ENCODE measurements around the gene TRPM5. TPM values are rescaled to one million over a fixed set of nuclear protein-coding genes. Genes with fewer than 3 reads are reported as not detected.

TRPM5 gene
- total RNA-seq, 4 donors from 2014 or later = 0.21 TPM; not detected in 3

DNA sequence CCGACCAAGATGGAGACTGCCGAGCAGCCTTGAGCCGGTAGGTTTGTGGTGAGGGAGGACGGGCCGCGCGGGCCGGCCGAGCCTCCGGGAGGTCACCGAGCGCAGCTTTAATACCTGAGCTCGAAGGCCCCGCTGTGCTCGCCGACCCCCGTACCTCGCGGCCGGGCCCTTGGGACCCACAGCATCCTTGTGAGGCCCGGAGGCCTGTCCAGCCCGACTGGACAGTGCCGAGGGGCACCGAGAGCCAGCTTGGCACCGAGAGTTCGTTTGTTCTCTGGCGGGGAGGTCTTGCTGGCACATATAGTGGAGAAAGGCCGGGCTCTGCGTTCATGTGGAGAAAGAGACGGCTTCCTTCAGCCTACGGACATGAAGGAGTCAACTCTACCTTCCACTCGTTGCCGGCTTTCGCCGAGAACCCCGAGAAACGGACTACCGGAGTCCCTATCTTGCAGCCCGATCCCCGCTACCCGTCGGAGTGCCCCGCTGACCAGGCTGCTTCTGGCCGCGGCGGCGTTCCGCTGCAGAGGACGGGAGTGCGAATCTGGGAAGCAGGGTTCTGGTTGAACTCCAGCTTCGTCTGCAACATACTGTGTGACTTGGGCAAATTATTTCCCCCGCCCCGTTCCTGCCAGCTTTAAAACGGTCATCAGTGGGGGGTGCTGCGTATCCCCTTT, 43.4 kb downstream of the TRPM5 start:
- TF ChIP-seq, protein P1, sequence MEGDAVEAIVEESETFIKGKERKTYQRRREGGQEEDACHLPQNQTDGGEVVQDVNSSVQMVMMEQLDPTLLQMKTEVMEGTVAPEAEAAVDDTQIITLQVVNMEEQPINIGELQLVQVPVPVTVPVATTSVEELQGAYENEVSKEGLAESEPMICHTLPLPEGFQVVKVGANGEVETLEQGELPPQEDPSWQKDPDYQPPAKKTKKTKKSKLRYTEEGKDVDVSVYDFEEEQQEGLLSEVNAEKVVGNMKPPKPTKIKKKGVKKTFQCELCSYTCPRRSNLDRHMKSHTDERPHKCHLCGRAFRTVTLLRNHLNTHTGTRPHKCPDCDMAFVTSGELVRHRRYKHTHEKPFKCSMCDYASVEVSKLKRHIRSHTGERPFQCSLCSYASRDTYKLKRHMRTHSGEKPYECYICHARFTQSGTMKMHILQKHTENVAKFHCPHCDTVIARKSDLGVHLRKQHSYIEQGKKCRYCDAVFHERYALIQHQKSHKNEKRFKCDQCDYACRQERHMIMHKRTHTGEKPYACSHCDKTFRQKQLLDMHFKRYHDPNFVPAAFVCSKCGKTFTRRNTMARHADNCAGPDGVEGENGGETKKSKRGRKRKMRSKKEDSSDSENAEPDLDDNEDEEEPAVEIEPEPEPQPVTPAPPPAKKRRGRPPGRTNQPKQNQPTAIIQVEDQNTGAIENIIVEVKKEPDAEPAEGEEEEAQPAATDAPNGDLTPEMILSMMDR (IDR thresholded peaks at IDR 0.05) = no peak
- TF ChIP-seq POLR2A (IDR thresholded peaks at IDR 0.05) = peak in 1 of 2 donors; percentile 42
- no peaks in the 10 kb centered on the region for H3K27me3 ChIP-seq
- no peaks in the 10 kb centered on the region for H3K9me3 ChIP-seq
- H3K4me1 ChIP-seq = peaks cover 7 to 16% of the 10 kb centered on the region in 2 donors
- H3K36me3 ChIP-seq = no peaks in the 10 kb centered on the region
- intact Hi-C loops (cut with DNase I; ENCODE audit: low total_unique reads) = loop anchor here (5.0 kb wide), 1 partner anchor 94 kb away; no protein-coding TSS in a partner anchor
- no peak for DNase-seq
- peak overlapping the region; percentile 85 to 99 for H3K4me3 ChIP-seq
- H3K27ac ChIP-seq = peak overlapping the region; percentile 91 to 96

DNA sequence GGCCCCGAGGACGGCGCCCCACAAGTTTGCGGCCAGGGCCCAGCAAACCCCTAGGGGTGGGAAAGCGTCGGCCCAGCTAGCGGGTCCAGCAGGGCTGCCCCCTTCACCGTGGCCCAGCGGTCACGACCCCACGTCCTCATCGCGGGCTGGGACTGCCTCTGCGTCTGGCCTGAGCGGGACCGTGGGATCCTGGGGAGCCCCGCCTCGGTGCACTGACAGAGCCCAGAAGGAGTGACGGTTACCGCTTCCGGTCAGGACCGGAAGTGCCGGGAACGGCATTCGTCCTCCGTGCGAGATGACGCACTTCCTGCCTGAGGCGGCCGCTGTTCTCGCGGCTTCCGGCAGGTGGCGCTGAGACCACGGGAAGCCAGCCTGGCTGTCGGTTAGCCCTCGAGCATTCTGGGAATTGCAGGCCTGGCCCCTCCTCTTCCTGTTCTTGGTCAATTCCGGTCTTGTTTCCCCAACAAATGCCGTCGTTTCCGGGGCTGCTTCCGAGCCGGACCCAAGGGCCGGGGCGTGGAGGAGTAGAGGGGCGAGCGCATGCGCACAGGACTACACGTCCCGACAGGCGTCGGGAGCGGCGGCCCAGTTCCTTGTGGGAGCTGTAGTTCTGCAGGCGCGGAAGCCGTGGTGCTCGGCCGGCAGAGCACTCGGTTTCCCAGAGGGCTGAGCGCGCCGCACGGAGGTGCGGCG, 44.1 kb downstream of the TRPM5 start, which contains the start of gene TSSC4:
TSS of gene TSSC4 (plus strand) at position 682 of the 693 bp plus-strand sequence. CDS start 1,884 bp downstream, outside the sequence.
- no peaks in the 10 kb centered on the region for H3K36me3 ChIP-seq
- peak; percentile 84 to 92 for TF ChIP-seq POLR2A (IDR thresholded peaks at IDR 0.05)
- TF ChIP-seq, protein P1 (IDR thresholded peaks at IDR 0.05) = peak; percentile 91 to 100 (median 98)
- H3K9me3 ChIP-seq = no peaks in the 10 kb centered on the region
- H3K27me3 ChIP-seq = no peaks in the 10 kb centered on the region
- peaks cover 7 to 16% of the 10 kb centered on the region in 2 donors for H3K4me1 ChIP-seq
- peak within 1 kb of the TSS; percentile 85 to 99 for H3K4me3 ChIP-seq
- H3K27ac ChIP-seq = peak within 1 kb of the TSS; percentile 96 to 97
- intact Hi-C loops (cut with DNase I; ENCODE audit: low total_unique reads) = loop anchor here (5.0 kb wide), 1 partner anchor 93 kb away; no protein-coding TSS in a partner anchor
- peak; percentile 100 for DNase-seq

DNA sequence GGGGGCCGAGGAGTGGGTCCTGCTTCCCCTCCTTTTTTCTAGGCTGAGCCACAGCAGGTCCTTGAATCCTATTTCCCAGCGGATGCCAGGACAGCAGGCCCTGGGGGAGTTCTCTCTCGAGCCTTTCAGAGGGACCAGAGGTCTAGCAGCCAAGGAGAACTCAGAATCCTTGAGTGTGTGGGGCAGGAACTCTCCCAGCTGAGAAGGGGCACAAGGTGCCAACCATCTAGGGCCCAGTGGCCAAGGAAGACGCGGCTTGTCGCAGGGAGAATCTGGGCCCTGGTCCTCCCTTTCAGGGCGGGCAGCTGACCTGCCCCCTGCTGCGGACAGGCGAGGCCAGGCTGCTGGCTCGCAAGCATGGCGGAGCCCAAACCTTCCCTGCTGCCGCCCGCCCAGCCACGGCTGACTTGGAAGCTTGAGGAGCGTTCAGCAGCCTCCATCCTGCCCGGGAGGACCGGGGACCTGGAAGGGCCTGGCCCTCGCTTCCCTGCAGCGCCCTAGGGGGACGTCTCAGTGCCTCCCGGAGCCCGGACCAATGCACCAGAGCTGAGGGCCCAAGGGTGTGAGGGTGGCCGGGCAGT, 44.7 kb downstream of the TRPM5 start:
- intact Hi-C loops (cut with DNase I; ENCODE audit: low total_unique reads) = loop anchor here (5.0 kb wide), 1 partner anchor 92 kb away; no protein-coding TSS in a partner anchor
- no peak for DNase-seq

DNA sequence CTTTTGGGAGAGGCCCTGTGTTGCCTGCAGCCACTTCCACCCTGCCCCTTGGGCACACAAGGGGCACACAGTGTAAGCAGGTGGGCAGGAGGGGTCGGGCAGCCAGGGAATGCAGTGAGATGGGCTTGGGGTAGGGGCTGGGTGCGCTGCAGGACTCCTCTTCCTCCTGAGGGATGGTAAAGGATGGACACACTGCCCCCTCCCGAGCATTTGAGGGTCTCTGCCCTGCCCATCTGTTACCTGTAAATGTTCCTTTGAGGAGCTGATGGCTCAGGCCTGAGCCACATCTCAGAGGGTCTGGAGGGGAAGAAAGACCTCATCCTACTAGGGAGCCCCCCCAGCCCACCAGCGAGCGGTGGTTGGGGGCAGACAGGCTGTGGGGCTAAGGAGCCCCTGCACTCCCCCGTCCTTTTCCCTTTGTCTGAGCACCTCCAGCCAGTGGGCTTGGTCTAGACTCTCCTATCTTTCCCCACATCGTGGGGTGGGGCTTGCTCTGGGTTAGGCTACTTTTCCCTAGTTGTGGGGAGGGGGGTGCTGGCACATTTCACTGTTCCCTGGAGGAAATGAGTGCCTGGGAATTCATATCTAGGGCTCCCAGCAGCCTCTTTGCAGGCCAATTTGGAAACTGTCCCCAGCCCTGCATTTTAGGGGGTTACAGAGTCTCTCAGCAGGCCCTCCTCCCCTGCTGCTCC, 45.5 kb downstream of the TRPM5 start:
- Histone ChIP-seq H3K27me3 (no peaks in the 10 kb centered on the region), H3K27ac (peak overlapping the region; percentile 96 to 97), H3K9me3 (no peaks in the 10 kb centered on the region), H3K36me3 (no peaks in the 10 kb centered on the region), H3K4me1 (peaks cover 7 to 16% of the 10 kb centered on the region in 2 donors), H3K4me3 (no peak overlapping the region)
- intact Hi-C loops (cut with DNase I; ENCODE audit: low total_unique reads) = no loop called here
- TF ChIP-seq POLR2A (IDR thresholded peaks at IDR 0.05) = no peak
- TF ChIP-seq, protein P1 (IDR thresholded peaks at IDR 0.05) = peak in 1 of 4 experiments; percentile 15
- DNase-seq = no peak

More for the DNA sequence above, 44.7 kb downstream of the TRPM5 start:
- peaks cover 7 to 16% of the 10 kb centered on the region in 2 donors for H3K4me1 ChIP-seq
- no peaks in the 10 kb centered on the region for H3K9me3 ChIP-seq
- no peaks in the 10 kb centered on the region for H3K36me3 ChIP-seq
- H3K4me3 ChIP-seq = peak overlapping the region; percentile 47 to 48
- TF ChIP-seq, protein P1 (IDR thresholded peaks at IDR 0.05) = no peak
- no peak for TF ChIP-seq POLR2A (IDR thresholded peaks at IDR 0.05)
- H3K27me3 ChIP-seq = no peaks in the 10 kb centered on the region
- H3K27ac ChIP-seq = peak overlapping the region; percentile 96 to 97

Measured in uterus (tissue), 4 donors.